Right cardiac atrium (tissue), 5 donors: Measurements from ENCODE around the gene BEGAIN. TPM values are rescaled to one million over a fixed set of nuclear protein-coding genes. Genes with fewer than 3 reads are reported as not detected.

Experiments
- ATAC-seq, 2 donors: fragments of 200-7000 bp; cut with Tn5 transposase; one replicate each; pipeline versions ENCODE4 v1.8.0 to v1.9.1; 2020; ENCODE audit warnings: moderate library complexity in 2 of 2, mild to moderate bottlenecking in 1 of 2
- DNase-seq, 3 donors: peaks; one replicate each; pipeline ENCODE4 v3.0.0-alpha.2; 2020
- H3K27ac ChIP-seq: one replicate; pipeline ENCODE4 v1.5.1; 2013; ENCODE audit warnings: mild to moderate bottlenecking, low read length, control low read depth, moderate library complexity
- H3K27me3 ChIP-seq: one replicate; pipeline ENCODE4 v1.6.1; 2013; ENCODE audit not compliant: control insufficient read depth, insufficient read depth
- H3K4me1 ChIP-seq: one replicate; pipeline ENCODE4 v1.6.1; 2013; ENCODE audit warnings: low read length; ENCODE audit not compliant: control insufficient read depth, insufficient read depth
- H3K4me3 ChIP-seq: one replicate; pipeline ENCODE4 v1.5.1; 2013; ENCODE audit warnings: low read length, control low read depth
- H3K9me3 ChIP-seq: one replicate; pipeline ENCODE4 v1.6.1; 2013; ENCODE audit warnings: low read length; ENCODE audit not compliant: control insufficient read depth
- WGBS: extraction: QIAGEN DNeasy Blood & Tissue Kit; methylation state at CpG from one replicate; pipeline ENCODE4 v1.1.7; 2013; 5-methylcytosine and 5-hydroxymethylcytosine counted together
- intact Hi-C, 4 donors: fragments of 100-400 bp; cut with DNase I; formaldehyde crosslinking; loops; one replicate each; pipeline versions ENCODE4 v1.11.0 to v1.14.0; 2022 to 2023
- polyA plus RNA-seq: library from polyadenylated mRNA; stranded (reverse); fragments of 200-250 nt; gene quantifications from one replicate; pipeline ENCODE4 v1.2.3, GENCODE V29; 2013
- total RNA-seq, 4 donors: library from RNA; stranded (reverse); fragmentation: NEBNext Ultra II Directional; extraction: Animal tissue kit (Norgen Biotek cat#: 25700); gene quantifications; one replicate each; pipeline ENCODE4 v1.2.1, GENCODE V29; 2021
- donor health status: healthy with polysubstance abuse.
- donor health status: DM: no; HTN: yes; CAD: no.
- donor health status: DM: no; HTN: no; CAD: no.
- donor health status: DM: no; HTN: yes; CAD: no; lungs with severe emphysema.
- donor health status: DM: yes; HTN: yes; CAD: no.

Gene BEGAIN
- total and polyA plus RNA-seq, 5 donors: 1.4 to 2.7 (median 1.6) TPM

- Histone ChIP-seq H3K4me1 (no peaks in the 10 kb centered on the region), H3K27ac (no peak overlapping the region), H3K4me3 (no peak overlapping the region), H3K9me3 (no peaks in the 10 kb centered on the region), H3K27me3 (no peaks in the 10 kb centered on the region)
- ATAC-seq (no peak), DNase-seq (peak; percentile 5 to 65 (median 41))
- intact Hi-C loops: no loop called here
- WGBS: 96% methylated on average over 42 of the region's 42 CpGs
Measured at GRCh38 chr14:100539003-100539660, 48.1 kb downstream of the BEGAIN start.

- H3K4me3 ChIP-seq: no peak overlapping the region
- 97% methylated on average over 69 of the region's 69 CpGs for WGBS
- H3K4me1 ChIP-seq: no peaks in the 10 kb centered on the region
- no peaks in the 10 kb centered on the region for H3K27me3 ChIP-seq
- no peak for ATAC-seq
- intact Hi-C loops: no loop called here
- no peaks in the 10 kb centered on the region for H3K9me3 ChIP-seq
- no peak overlapping the region for H3K27ac ChIP-seq
- DNase-seq: peak; percentile 11 to 57 (median 40)
Measured at GRCh38 chr14:100538351-100539002, 48.7 kb downstream of the BEGAIN start.

GRCh38 chr14:100537446-100538350 is 49.5 kb downstream of the BEGAIN start:
- no peak for ATAC-seq
- intact Hi-C loops: no loop called here
- Histone ChIP-seq H3K27ac (no peak overlapping the region), H3K4me1 (no peaks in the 10 kb centered on the region), H3K27me3 (no peaks in the 10 kb centered on the region), H3K9me3 (no peaks in the 10 kb centered on the region), H3K4me3 (no peak overlapping the region)
- DNase-seq: peak; percentile 32 to 69 (median 57)
- WGBS: 85% methylated on average over 53 of the region's 53 CpGs

- no peaks in the 10 kb centered on the region for H3K27me3 ChIP-seq
- WGBS: 84% methylated on average over 29 of the region's 29 CpGs
- no peak overlapping the region for H3K4me3 ChIP-seq
- intact Hi-C loops: no loop called here
- no peak for ATAC-seq
- H3K27ac ChIP-seq: no peak overlapping the region
- H3K9me3 ChIP-seq: no peaks in the 10 kb centered on the region
- peak in 2 of 3 donors; percentile 4 to 29 for DNase-seq
- H3K4me1 ChIP-seq: no peaks in the 10 kb centered on the region
Measured at GRCh38 chr14:100536721-100537445, 50.3 kb downstream of the BEGAIN start.

- no peak for DNase-seq
- no peak for ATAC-seq
- no peak overlapping the region for H3K4me3 ChIP-seq
- no peaks in the 10 kb centered on the region for H3K27me3 ChIP-seq
- H3K27ac ChIP-seq: no peak overlapping the region
- WGBS: 84% methylated on average over 8 of the region's 8 CpGs
- no peaks in the 10 kb centered on the region for H3K4me1 ChIP-seq
- intact Hi-C loops: no loop called here
- no peaks in the 10 kb centered on the region for H3K9me3 ChIP-seq
Measured at GRCh38 chr14:100536121-100536510, 51.1 kb downstream of the BEGAIN start.

GRCh38 chr14:100535287-100536120 is 51.7 kb downstream of the BEGAIN start:
- DNase-seq (peak in 2 of 3 donors; percentile 4 to 40), ATAC-seq (no peak)
- no peak overlapping the region for H3K4me3 ChIP-seq
- H3K4me1 ChIP-seq: no peaks in the 10 kb centered on the region
- no peak overlapping the region for H3K27ac ChIP-seq
- H3K27me3 ChIP-seq: no peaks in the 10 kb centered on the region
- intact Hi-C loops: no loop called here
- 87% methylated on average over 16 of the region's 16 CpGs for WGBS
- no peaks in the 10 kb centered on the region for H3K9me3 ChIP-seq

- DNase-seq: peak; percentile 2 to 46 (median 32)
- no peaks in the 10 kb centered on the region for H3K27me3 ChIP-seq
- H3K27ac ChIP-seq: no peak overlapping the region
- intact Hi-C loops: no loop called here
- H3K9me3 ChIP-seq: no peaks in the 10 kb centered on the region
- H3K4me1 ChIP-seq: no peaks in the 10 kb centered on the region
- no peak overlapping the region for H3K4me3 ChIP-seq
- 78% methylated on average over 13 of the region's 13 CpGs for WGBS
- ATAC-seq: no peak
Measured at GRCh38 chr14:100534528-100535286, 52.5 kb downstream of the BEGAIN start.

GRCh38 chr14:100533656-100534485 is 53.3 kb downstream of the BEGAIN start:
- Histone ChIP-seq H3K9me3 (no peaks in the 10 kb centered on the region), H3K4me1 (no peaks in the 10 kb centered on the region), H3K27ac (no peak overlapping the region), H3K27me3 (no peaks in the 10 kb centered on the region), H3K4me3 (no peak overlapping the region)
- DNase-seq: peak; percentile 14 to 65 (median 63)
- ATAC-seq: peak in 1 of 2 donors; percentile 44
- intact Hi-C loops: no loop called here
- WGBS: 70% methylated on average over 17 of the region's 17 CpGs
